GM19193 (cell line): ENCODE measurements around the gene MYO15A.

Source experiments
- POLR2A ChIP-seq: IDR thresholded peaks from 4 replicates; pipeline ENCODE4 v1.6.1; 2011; ENCODE audit not compliant: insufficient read depth, insufficient read length; ENCODE audit errors: extremely low read depth

The MYO15A gene

GRCh38 chr17:18108401-18109312, at the start of gene MYO15A:
TSS of gene MYO15A (plus strand) at chr17:18108756. CDS start at chr17:18118801, 10,045 bp downstream.
- TF ChIP-seq POLR2A: peak; percentile 12

DNA sequence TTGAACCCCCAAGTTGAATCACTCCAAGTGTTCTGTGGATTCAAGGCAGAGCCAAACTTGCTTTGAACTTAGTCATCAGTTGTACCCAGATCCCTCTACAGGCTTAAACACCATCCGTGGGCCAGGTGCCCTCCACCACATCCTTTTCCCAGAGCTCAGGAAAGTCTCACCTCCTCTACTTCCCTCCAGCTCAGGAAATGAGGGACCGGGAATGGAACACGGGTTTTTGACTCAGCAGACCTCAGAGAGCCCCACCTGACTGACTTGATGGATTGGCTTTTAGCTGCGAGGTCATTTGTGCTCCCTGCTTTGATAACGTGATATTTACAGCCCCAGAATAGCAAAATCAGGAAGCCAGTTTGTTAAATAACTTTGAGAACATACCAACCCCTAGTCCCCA, 49.3 kb upstream of the MYO15A start:
- TF ChIP-seq POLR2A: no peak

DNA sequence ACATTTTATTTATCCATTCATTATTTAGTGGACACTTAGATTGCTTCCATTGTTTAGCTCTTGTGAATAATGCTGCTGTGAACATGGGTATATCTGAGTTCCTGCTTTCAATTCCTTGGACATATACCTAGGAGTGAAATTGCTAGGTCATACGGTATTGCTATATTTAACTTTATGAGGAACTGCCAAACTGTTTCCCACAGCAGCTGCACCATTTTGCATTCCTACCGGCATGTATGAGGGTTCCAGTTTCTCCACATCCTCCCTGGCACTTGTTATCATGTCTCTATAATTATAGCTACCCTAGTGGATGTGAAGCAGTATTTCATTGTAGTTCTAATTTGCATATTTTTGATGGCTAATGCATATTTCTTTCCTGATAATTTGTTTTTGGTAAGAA, 44.5 kb upstream of the MYO15A start:
- no peak for TF ChIP-seq POLR2A

GRCh38 chr17:18065546-18065945, 43.0 kb upstream of the MYO15A start:
- TF ChIP-seq POLR2A: no peak

DNA sequence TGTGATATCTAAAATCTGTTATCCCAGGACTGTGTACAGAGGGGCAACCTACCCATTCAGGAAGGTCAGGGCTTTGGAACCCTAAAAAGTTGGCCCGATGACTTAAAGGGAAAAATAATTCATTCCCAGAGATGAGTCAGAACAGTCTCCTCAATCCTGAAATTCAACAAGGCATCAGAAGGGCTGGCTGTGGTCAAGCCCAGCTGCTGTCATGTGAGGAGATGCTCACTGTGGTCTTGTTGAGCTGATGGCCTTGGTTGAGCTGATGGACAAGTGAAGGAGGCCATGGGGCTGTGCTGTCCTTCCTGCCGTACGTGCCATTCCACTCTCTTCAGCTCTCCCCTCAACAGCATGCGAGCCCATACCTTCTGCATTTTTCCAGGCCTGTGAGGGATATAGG, 41.7 kb upstream of the MYO15A start:
- TF ChIP-seq POLR2A: no peak

DNA sequence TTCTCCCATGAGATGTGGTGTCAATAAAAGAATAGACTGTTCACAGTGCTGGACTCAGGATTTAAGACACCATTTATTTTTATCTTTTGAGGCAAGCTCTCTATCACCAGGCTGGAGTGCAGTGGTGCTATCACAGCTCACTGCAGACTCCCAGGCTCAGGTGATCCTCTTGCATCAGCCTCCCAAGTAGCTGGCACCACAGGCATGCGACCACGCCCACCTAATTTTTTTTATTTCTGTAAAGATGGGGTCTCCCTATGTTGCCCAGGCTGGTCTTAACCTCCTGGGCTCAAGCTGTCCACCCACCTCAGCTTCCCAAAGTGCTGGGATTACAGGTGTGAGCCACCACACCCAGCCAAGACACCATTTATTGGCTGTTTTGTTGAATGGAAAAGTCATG, 39.5 kb upstream of the MYO15A start:
- TF ChIP-seq POLR2A: no peak

GRCh38 chr17:18070861-18071340, 37.7 kb upstream of the MYO15A start:
- no peak for TF ChIP-seq POLR2A

DNA sequence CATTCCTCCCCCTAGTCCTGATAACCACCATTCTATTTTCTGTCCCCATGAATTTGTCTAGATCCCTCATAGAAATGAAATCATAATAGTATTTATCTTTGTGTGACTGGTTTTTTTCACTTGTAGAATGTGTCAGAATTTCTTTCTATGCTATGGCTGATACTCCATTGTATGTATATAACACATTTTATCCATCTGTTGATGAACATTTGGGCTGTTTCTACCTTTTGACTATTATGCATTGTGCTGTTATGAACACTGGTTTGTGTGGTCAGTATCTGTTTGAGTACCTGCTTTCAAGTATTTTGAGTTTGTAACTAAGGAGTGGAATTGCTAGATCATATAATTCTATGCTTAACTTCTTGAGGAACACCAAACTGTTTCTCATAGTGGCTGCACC, 36.8 kb upstream of the MYO15A start:
- no peak for TF ChIP-seq POLR2A

DNA sequence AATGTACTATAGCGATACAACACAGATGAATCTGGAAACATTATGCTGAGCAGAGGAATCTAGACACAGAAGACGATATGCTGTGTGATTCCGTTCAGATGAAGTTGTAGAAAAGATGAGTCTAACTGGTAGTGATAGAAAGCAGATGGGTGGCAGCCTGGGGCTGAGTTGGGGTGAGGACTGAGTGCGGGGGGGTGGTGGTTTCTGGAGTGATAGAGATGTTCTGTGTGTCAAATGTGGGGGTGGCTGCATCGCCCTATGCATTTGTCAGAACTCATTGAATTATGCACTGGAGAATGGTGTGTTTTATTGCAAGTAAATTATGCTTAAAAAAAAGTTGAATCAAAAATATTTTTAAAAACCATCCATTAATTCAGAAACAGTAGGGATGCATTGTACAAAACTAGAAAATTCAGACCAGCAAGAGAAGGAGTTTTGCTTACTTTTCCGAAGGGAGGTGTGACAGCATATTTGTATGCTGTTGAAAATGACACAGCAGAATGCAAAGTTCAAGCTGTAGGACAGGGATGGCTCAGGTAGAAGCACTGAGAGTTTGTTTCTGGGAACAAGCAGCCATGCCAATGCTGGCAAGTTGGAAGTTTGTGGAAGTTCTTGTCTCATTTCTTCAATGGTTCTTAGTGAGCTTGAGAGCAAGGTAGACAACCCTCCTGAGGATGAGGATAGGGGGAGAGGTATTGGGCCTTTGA, 33.8 kb upstream of the MYO15A start:
- no peak for TF ChIP-seq POLR2A

DNA sequence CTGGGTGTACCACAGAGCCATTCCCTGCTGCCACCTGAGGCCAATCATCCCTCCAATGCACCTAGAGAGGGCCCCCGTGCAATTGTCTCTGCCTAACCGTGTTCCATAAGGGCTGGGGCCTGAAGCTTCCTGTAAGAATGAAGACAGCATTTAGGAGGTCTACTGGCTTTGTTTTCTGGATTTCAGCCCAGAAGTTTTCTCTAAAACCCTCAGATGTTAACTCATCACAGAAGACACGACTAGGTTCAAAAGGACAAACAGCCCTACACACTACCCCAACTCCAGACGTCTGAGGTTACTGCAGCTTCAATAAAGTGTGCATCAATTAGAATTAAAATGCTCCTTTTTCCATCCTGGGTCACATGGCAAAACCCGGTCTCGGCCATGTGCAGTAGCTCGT, 31.6 kb upstream of the MYO15A start:
- TF ChIP-seq POLR2A: no peak

- TF ChIP-seq POLR2A: no peak
Measured at GRCh38 chr17:18079543-18079942, 29.0 kb upstream of the MYO15A start.

- TF ChIP-seq POLR2A: no peak
Measured at GRCh38 chr17:18084256-18084655, 24.3 kb upstream of the MYO15A start.

DNA sequence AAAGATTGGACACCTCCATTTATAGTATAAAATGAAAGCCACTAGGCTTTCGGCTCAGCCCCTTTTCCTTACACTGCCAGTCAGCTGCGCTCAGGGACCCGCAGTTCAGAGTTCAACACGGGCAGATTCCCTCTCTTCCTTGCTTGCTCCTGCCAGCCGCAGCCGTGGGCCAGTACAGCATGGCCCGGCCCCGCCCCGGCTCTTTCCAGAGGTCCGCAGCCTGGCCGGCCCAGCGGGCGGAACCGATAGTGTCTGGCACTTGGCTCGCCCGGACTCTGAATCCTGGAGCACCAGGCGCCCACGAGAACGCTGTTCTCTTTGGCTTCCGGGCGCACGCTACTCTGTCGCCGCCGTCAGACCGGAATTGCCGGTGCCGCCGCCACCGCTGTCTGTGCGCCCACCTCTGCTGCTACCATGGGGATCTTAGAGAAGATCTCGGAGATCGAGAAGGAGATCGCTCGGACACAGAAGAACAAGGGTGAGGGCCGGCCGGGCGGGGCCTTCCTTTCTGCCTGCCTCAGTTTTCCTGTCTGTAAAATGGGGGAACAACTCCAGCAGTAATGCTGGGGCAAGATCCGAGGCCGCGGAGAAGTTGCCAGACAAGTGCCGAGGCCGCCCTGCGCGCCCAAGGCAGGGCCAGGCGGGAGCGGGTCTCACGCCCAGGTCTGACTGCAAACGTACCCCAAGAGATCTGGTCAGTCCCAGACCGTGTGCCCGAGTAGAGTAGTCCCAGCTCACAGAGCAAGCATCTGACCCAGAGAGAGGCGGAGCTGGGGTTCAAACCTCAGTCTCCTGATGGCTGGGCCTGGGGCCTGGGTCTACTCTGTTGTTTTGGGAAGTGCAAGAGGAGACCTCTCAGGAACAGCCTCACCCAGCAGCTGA, 20.7 kb upstream of the MYO15A start, which contains the start of gene DRG2:
Gene DRG2 (plus strand): TSS at position 339 of the 882 bp plus-strand sequence. CDS start 76 bp downstream, at position 415.
- TF ChIP-seq POLR2A: peak; percentile 85

DNA sequence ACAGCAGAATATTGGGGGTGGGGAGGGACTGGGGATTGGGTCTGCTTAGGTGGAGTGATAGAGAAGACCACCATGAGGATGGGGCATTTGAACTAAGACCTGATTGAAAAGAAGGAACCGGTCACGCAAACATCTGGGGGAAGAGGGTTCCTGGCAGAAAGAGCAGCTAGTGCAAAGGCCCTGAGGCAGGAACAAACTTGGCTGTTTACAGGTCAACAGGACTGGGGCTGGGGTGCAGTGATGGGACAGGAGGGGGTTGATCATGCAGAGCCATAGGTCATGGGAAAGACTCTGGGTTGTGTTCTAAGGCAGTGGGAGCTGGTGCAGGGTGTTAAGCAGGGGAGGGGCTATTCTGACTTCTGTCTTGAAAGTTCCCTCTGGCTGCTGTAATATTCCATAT, 18.9 kb upstream of the MYO15A start:
- TF ChIP-seq POLR2A: no peak
